H9 (cell line): ENCODE data around the gene PSMD7. TPM values are rescaled to one million over a fixed set of nuclear protein-coding genes. Genes with fewer than 3 reads are reported as not detected.

ENCODE experiments used
- DNase-seq: peaks from one replicate; pipeline ENCODE4 v3.0.0-alpha.2; 2017
- H2AFZ ChIP-seq: one replicate; pipeline ENCODE4 v1.6.1; 2013; ENCODE audit warnings: mild to moderate bottlenecking, low read length, control low read depth, moderate library complexity
- H2AK5ac ChIP-seq: 2 replicates; pipeline ENCODE4 v1.6.1; 2013; ENCODE audit warnings: low read length, control low read depth, mixed read lengths; ENCODE audit not compliant: insufficient read length
- H2BK120ac ChIP-seq: one replicate; pipeline ENCODE4 v1.6.1; 2013; ENCODE audit warnings: low read depth, mild to moderate bottlenecking, low read length, control low read depth, inconsistent platforms; ENCODE audit not compliant: poor library complexity, severe bottlenecking
- H2BK12ac ChIP-seq: 2 replicates; pipeline ENCODE4 v1.6.1; 2013; ENCODE audit warnings: low read length, control low read depth, mixed read lengths, low read depth; ENCODE audit not compliant: insufficient read length
- H2BK15ac ChIP-seq: 2 replicates; pipeline ENCODE4 v1.6.1; 2013; ENCODE audit warnings: low read depth, low read length, control low read depth
- H2BK20ac ChIP-seq: one replicate; pipeline ENCODE4 v1.6.1; 2013; ENCODE audit warnings: low read depth, mild to moderate bottlenecking, low read length, control low read depth, inconsistent platforms; ENCODE audit not compliant: poor library complexity, severe bottlenecking
- H2BK5ac ChIP-seq: 2 replicates; pipeline ENCODE4 v1.6.1; 2013; ENCODE audit warnings: low read length, control low read depth, mixed read lengths; ENCODE audit not compliant: insufficient read length
- H3K14ac ChIP-seq: 2 replicates; pipeline ENCODE4 v1.6.1; 2013; ENCODE audit warnings: low read length, control low read depth; ENCODE audit not compliant: insufficient read depth
- H3K18ac ChIP-seq: 2 replicates; pipeline ENCODE4 v1.6.1; 2013; ENCODE audit warnings: low read depth, mild to moderate bottlenecking, mixed read lengths, low read length, control low read depth; ENCODE audit not compliant: insufficient read length
- H3K23ac ChIP-seq: 2 replicates; pipeline ENCODE4 v1.6.1; 2013; ENCODE audit warnings: low read length, control low read depth, mixed read lengths, low read depth; ENCODE audit not compliant: insufficient read length
- H3K23me2 ChIP-seq: 2 replicates; pipeline ENCODE4 v1.6.1; 2013; ENCODE audit warnings: low read depth, mild to moderate bottlenecking, mixed read lengths, low read length, control low read depth; ENCODE audit not compliant: insufficient read length, poor library complexity, severe bottlenecking
- H3K27ac ChIP-seq: 2 replicates; pipeline ENCODE4 v1.5.1; 2013; ENCODE audit warnings: low read length, control low read depth, mixed read lengths, low read depth; ENCODE audit not compliant: insufficient read length
- H3K27me3 ChIP-seq: 2 replicates; pipeline ENCODE4 v1.6.1; 2013; ENCODE audit warnings: low read length, control low read depth, inconsistent platforms; ENCODE audit not compliant: insufficient read depth
- H3K4ac ChIP-seq: 2 replicates; pipeline ENCODE4 v1.6.1; 2013; ENCODE audit warnings: low read depth, mild to moderate bottlenecking, control low read depth, inconsistent platforms, low read length, moderate library complexity
- H3K4me1 ChIP-seq: 2 replicates; pipeline ENCODE4 v1.6.1; 2013; ENCODE audit warnings: low read length, control low read depth, inconsistent platforms; ENCODE audit not compliant: insufficient read depth
- H3K4me2 ChIP-seq: 2 replicates; pipeline ENCODE4 v1.6.1; 2013; ENCODE audit warnings: low read length, control low read depth, mixed read lengths; ENCODE audit not compliant: insufficient read length, insufficient read depth
- H3K56ac ChIP-seq: 2 replicates; pipeline ENCODE4 v1.6.1; 2013; ENCODE audit warnings: low read depth, mild to moderate bottlenecking, mixed read lengths, low read length, control low read depth; ENCODE audit not compliant: insufficient read length
- H3K79me1 ChIP-seq: 2 replicates; pipeline ENCODE4 v1.6.1; 2013; ENCODE audit warnings: low read depth, mild to moderate bottlenecking, moderate library complexity, low read length, control low read depth, inconsistent platforms; ENCODE audit not compliant: insufficient read depth, poor library complexity, severe bottlenecking
- H3K79me2 ChIP-seq: 2 replicates; pipeline ENCODE4 v1.6.1; 2013; ENCODE audit warnings: low read length, control low read depth, inconsistent platforms; ENCODE audit not compliant: insufficient read depth
- H3K9ac ChIP-seq: 2 replicates; pipeline ENCODE4 v1.6.1; 2013; ENCODE audit warnings: low read length, control low read depth, mixed read lengths; ENCODE audit not compliant: insufficient read length; ENCODE audit errors: extremely low read depth
- H3K9me3 ChIP-seq: one replicate; pipeline ENCODE4 v1.6.1; 2013; ENCODE audit warnings: low read depth, low read length, inconsistent platforms; ENCODE audit not compliant: control insufficient read depth
- H3T11ph ChIP-seq: one replicate; pipeline ENCODE4 v1.6.1; 2013; ENCODE audit warnings: mild to moderate bottlenecking, low read length, control low read depth, inconsistent platforms
- H4K20me1 ChIP-seq: one replicate; pipeline ENCODE4 v1.6.1; 2013; ENCODE audit not compliant: control insufficient read depth, insufficient read length, insufficient read depth
- H4K5ac ChIP-seq: 2 replicates; pipeline ENCODE4 v1.6.1; 2013; ENCODE audit warnings: low read depth, mild to moderate bottlenecking, mixed read lengths, low read length, control low read depth; ENCODE audit not compliant: insufficient read length
- H4K8ac ChIP-seq: replicated peaks from 2 replicates; pipeline ENCODE4 v1.6.1; 2013; ENCODE audit warnings: low read length, control low read depth, mixed read lengths, low read depth; ENCODE audit not compliant: insufficient read length
- H4K91ac ChIP-seq: 2 replicates; pipeline ENCODE4 v1.6.1; 2013; ENCODE audit warnings: low read depth, mild to moderate bottlenecking, moderate library complexity, mixed read lengths, low read length, control low read depth; ENCODE audit not compliant: insufficient read length
- H3K27ac Mint-ChIP-seq, 3 experiments: 2 replicates in 2 of 3; 3 replicates in 1 of 3; pipeline ENCODE4 v1.8.0; 2020 to 2021; ENCODE audit warnings: mixed read lengths in 3 of 3, mild to moderate bottlenecking in 1 of 3, moderate library complexity in 1 of 3
- H3K27me3 Mint-ChIP-seq: 2 replicates; pipeline ENCODE4 v1.8.0; 2021; ENCODE audit warnings: low read depth, mild to moderate bottlenecking, moderate library complexity, mixed read lengths
- H3K36me3 Mint-ChIP-seq, 3 experiments: 2 replicates in 2 of 3; 3 replicates in 1 of 3; pipeline ENCODE4 v1.8.0; 2020 to 2021; ENCODE audit warnings: low read depth in 3 of 3, mixed read lengths in 3 of 3; ENCODE audit not compliant: insufficient read depth in 1 of 3
- H3K4me1 Mint-ChIP-seq, 2 experiments: 2 replicates each; pipeline ENCODE4 v1.8.0; 2020; ENCODE audit warnings: mixed read lengths in 2 of 2
- H3K4me3 Mint-ChIP-seq, 2 experiments: 2 replicates in 1 of 2; 3 replicates in 1 of 2; pipeline ENCODE4 v1.8.0; 2020 to 2021; ENCODE audit warnings: mild to moderate bottlenecking in 2 of 2, mixed read lengths in 2 of 2, moderate library complexity in 1 of 2
- H3K9me3 Mint-ChIP-seq, 2 experiments: 2 replicates in 1 of 2; 3 replicates in 1 of 2; pipeline ENCODE4 v1.8.0; 2020; ENCODE audit warnings: mild to moderate bottlenecking in 2 of 2, mixed read lengths in 2 of 2, moderate library complexity in 1 of 2
- CTCF ChIP-seq: fragments of 200-600 bp; sonication (generic); conservative IDR thresholded peaks from 3 replicates; pipeline ENCODE4 v1.8.0; 2021; ENCODE audit warnings: antibody characterized with exemption, mild to moderate bottlenecking
- WGBS: extraction: QIAGEN DNeasy Blood & Tissue Kit; methylation state at CpG from one replicate; pipeline ENCODE4 v1.1.7; 2013; ENCODE audit warnings: missing lambda C conversion rate, low lambda C conversion rate, mixed read lengths; ENCODE audit not compliant: insufficient read length; ENCODE audit errors: extremely low coverage; 5-methylcytosine and 5-hydroxymethylcytosine counted together
- total RNA-seq: library from RNA; stranded (reverse); gene quantifications from 2 replicates; pipeline ENCODE4 v1.2.1, GENCODE V29; 2021

Gene PSMD7
- total RNA-seq, 1 experiment from 2014 or later, result 140 TPM

- H3K36me3 Mint-ChIP-seq, result peaks cover 5 to 24% (median 12%) of the 10 kb centered on the region in 3 experiments; a peak in 6 of 7 replicates
- Histone ChIP-seq H4K91ac (no peak overlapping the region), H3K4me1 (no peaks in the 10 kb centered on the region), H2BK120ac (no peak overlapping the region), H2BK12ac (no peak overlapping the region), H3K9ac (no peak overlapping the region), H4K5ac (no peak overlapping the region), H2AFZ (no peak overlapping the region), H3K27me3 (no peaks in the 10 kb centered on the region), H4K20me1 (no peaks in the 10 kb centered on the region), H3K23me2 (no peaks in the 10 kb centered on the region), H3K23ac (no peak overlapping the region), H4K8ac (no peak overlapping the region), H3K9me3 (no peaks in the 10 kb centered on the region), H3K56ac (no peak overlapping the region), H3K14ac (no peak overlapping the region), H3T11ph (no peak overlapping the region), H2BK20ac (no peak overlapping the region), H3K18ac (no peak overlapping the region), H2BK15ac (no peak overlapping the region), H3K27ac (no peak overlapping the region), H2BK5ac (no peak overlapping the region), H3K4ac (no peak overlapping the region), H2AK5ac (no peak overlapping the region), H3K79me1 (no peaks in the 10 kb centered on the region), H3K4me2 (no peak overlapping the region), H3K79me2 (no peaks in the 10 kb centered on the region)
- no CpG with 5 or more reads among the region's 2 CpGs for WGBS
- H3K27ac Mint-ChIP-seq, result no peak overlapping the region; a peak in 1 of 7 replicates
- H3K9me3 Mint-ChIP-seq, result no peaks in the 10 kb centered on the region
- H3K27me3 Mint-ChIP-seq, result no peaks in the 10 kb centered on the region; the same call in 1 of the 2 replicates
- H3K4me1 Mint-ChIP-seq, result peaks cover 0 to 4% of the 10 kb centered on the region in 2 experiments; a peak in 1 of 4 replicates
- H3K4me3 Mint-ChIP-seq, result no peak overlapping the region
- TF ChIP-seq CTCF, result no peak
- no peak for DNase-seq
These were observed 24.7 kb downstream of the PSMD7 start for GRCh38 chr16:74321356-74321755.
